ENCODE results near the gene SH3BP1. TPM values are rescaled to one million over a fixed set of nuclear protein-coding genes. Genes with fewer than 3 reads are reported as not detected.

SH3BP1 gene
- total RNA-seq, 4 donors from 2014 or later, result 4.3 to 21.2 (median 7.8) TPM

GRCh38 chr22:37604875-37605274, 34.6 kb upstream of the SH3BP1 start:
- TF ChIP-seq CTCF (IDR thresholded peaks at IDR 0.05; ENCODE audit: low read depth), result no peak

- no peak for TF ChIP-seq CTCF (IDR thresholded peaks at IDR 0.05; ENCODE audit: low read depth)
These were observed 32.2 kb upstream of the SH3BP1 start for GRCh38 chr22:37607010-37607934.

GRCh38 chr22:37607935-37608476, 31.5 kb upstream of the SH3BP1 start:
- TF ChIP-seq CTCF (IDR thresholded peaks at IDR 0.05; ENCODE audit: low read depth), result no peak

- TF ChIP-seq CTCF (IDR thresholded peaks at IDR 0.05; ENCODE audit: low read depth), result no peak
These were observed 30.8 kb upstream of the SH3BP1 start, which contains the start of gene GGA1 for GRCh38 chr22:37608477-37609239. GGA1 (plus strand) TSS chr22:37608834; CDS start chr22:37608861, 27 bp downstream.

- no peak for TF ChIP-seq CTCF (IDR thresholded peaks at IDR 0.05; ENCODE audit: low read depth)
These were observed 30.0 kb upstream of the SH3BP1 start for GRCh38 chr22:37609240-37610152.

GRCh38 chr22:37610480-37611129, 28.9 kb upstream of the SH3BP1 start:
- no peak for TF ChIP-seq CTCF (IDR thresholded peaks at IDR 0.05; ENCODE audit: low read depth)
